ENCODE results near the gene CCDC192. TPM values are rescaled to one million over a fixed set of nuclear protein-coding genes. Genes with fewer than 3 reads are reported as not detected.

CCDC192 gene
- total and polyA plus RNA-seq, 2 of the 4 experiments (the other 2 are of a cell fraction) = not detected

DNA sequence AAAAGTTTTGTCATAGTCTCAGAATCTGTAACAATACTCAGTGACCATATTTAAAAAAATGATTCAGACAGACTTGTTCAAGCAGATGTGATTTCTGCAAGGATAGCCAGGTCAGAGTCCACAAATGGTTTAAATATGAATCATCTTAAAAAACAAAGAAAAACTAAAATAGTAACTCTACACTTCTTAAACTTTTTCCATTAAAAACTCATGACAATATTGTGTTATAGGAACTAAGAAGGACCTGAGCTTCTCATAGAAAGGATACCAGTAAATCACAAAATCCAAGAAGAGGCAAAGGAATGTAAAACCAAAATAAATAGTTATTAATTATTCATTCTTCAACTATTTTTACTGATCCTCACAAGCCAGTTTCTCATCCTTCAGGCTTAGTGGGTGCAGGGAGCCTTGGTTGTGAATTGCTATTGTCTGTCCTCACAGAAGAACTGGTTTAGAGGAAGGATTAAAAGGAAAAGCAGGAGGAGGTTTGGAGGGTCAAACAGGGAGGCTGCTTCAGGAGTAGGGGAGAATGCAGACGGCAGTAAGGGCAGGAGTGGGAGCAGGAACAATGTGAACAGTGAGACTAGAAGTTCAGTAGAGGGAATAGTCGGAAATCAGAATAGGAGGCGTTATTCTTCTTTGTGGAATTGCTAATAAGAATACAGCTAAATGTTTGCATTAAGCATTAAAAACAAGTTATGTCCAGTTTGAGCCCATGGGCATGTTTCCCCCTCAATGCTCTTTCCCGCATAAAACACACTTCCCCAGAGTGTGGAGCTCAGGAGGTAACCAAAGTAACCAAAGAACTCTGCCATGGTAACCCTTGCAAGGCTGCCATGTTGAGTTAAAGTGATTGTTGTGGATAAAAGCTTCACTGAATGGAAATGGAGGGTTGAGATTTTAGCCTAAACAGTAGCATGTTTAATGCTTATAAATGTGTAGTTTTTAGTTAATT, 110.7 kb downstream of the CCDC192 start (continued):
- no peak for TF ChIP-seq FOS (IDR thresholded peaks at IDR 0.05; ENCODE audit: low read depth, low read length)
- no peak for TF ChIP-seq CEBPB (IDR thresholded peaks at IDR 0.05; ENCODE audit: low read depth, low read length)
- TF ChIP-seq POLR2A (IDR thresholded peaks at IDR 0.05; ENCODE audit: low read depth, low read length) = no peak

DNA sequence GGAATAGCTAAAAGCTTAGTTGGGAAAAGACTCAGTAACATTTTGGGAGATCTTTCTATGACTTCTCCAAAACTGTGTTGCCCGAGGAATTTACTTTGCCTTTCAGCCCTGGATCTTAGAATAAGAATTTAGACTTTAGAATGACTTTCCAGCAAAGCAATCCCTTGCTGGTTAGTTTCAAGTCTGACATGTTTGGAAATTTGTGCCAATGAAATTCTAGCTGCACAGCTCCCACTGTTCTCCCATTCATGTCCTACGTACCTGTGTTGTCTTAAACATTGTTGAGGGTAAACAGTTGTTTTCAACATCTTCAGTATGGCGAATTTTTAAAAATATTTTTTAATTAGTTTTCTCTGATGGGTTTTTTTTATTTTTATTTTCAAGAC, 111.4 kb downstream of the CCDC192 start:
- no peak overlapping the region for H3K27ac ChIP-seq (ENCODE audit: insufficient read depth, low read length)
- CTCF ChIA-PET = no interaction called here
- 0 out of 2 replicates have a peak overlapping the region, but pooled peaks have one; percentile 96 for H3K23ac ChIP-seq (ENCODE audit: low read depth, low read length)
- H3K56ac ChIP-seq (ENCODE audit: extremely low read depth, insufficient read depth, low read length) = no peak overlapping the region
- H4K91ac ChIP-seq (ENCODE audit: insufficient read depth, low read depth, low read length) = peak overlapping the region; percentile 73; the same call in 1 of the 2 replicates
- DNase-seq (no peak), ATAC-seq (ENCODE audit: low read depth) (no peak)
- BruUV-seq (replicated peaks) = no TSS peak
- in situ Hi-C loops (cut with MboI; ENCODE audit: low sequenced_read_pairs) (no loop called here), dilution Hi-C loops (cut with HindIII; ENCODE audit: low sequenced_read_pairs, unreplicated experiment) (no loop called here), intact Hi-C loops (cut with micrococcal nuclease) (loop anchor here (5.0 kb wide), 1 partner anchor 48 kb away; no protein-coding TSS in a partner anchor)
- no peaks in the 10 kb centered on the region for H3K36me3 ChIP-seq (ENCODE audit: control insufficient read depth, insufficient read depth, low read length)
- no peak overlapping the region; the same call in 1 of the 2 replicates for H4K5ac ChIP-seq (ENCODE audit: low read depth, low read length)
- no peaks in the 10 kb centered on the region for H3K9me3 ChIP-seq (ENCODE audit: control insufficient read depth, insufficient read depth, low read length)
- no peak overlapping the region for H2AK5ac ChIP-seq (ENCODE audit: low read depth, low read length)
- H2BK120ac ChIP-seq (ENCODE audit: low read depth, low read length) = peak overlapping the region; percentile 99
- peak overlapping the region; percentile 23 to 84; a peak in 2 of 4 replicates for H4K8ac ChIP-seq (ENCODE audit: low read depth in 2 of 2, low read length in 2 of 2)
- peaks cover 11% of the 10 kb centered on the region for H3K4me1 ChIP-seq (ENCODE audit: control insufficient read depth, insufficient read depth, low read length)
- no peak overlapping the region for H2AK9ac ChIP-seq (replicated peaks; ENCODE audit: low read depth, low read length, poor library complexity)
- no peak overlapping the region for H3K9ac ChIP-seq (ENCODE audit: low read depth, low read length)
- peak overlapping the region; percentile 62; the same call in 1 of the 2 replicates for H3K4ac ChIP-seq (ENCODE audit: low read depth, low read length)
- H2BK20ac ChIP-seq (ENCODE audit: low read depth, low read length) = peak overlapping the region; percentile 99
- H3K18ac ChIP-seq (ENCODE audit: low read depth, low read length) = no peak overlapping the region; the same call in 1 of the 2 replicates
- no peaks in the 10 kb centered on the region for H3K9me1 ChIP-seq (ENCODE audit: insufficient read depth, low read length)
- POLR2A ChIA-PET (ENCODE audit: unreplicated experiment) = no interaction called here
- WGBS, 2 experiments (ENCODE audit: extremely low coverage in 2 of 2, insufficient read length in 1 of 2) = no CpG with 5 or more reads among the region's 3 CpGs
- no peak overlapping the region for H2BK5ac ChIP-seq (ENCODE audit: low read depth, low read length, poor library complexity, severe bottlenecking)
- peak overlapping the region; percentile 81 for H3K14ac ChIP-seq (replicated peaks; ENCODE audit: low read depth, low read length)
- peak overlapping the region; percentile 98; the same call in 2 of the 3 replicates for H2BK15ac ChIP-seq (ENCODE audit: low read depth, low read length)
- no peaks in the 10 kb centered on the region for H3K27me3 ChIP-seq (ENCODE audit: control insufficient read depth, insufficient read depth, low read length)
- no peak for TF ChIP-seq BHLHE40 (IDR thresholded peaks at IDR 0.05; ENCODE audit: low read depth, low read length)
- no peaks in the 10 kb centered on the region for H4K20me1 ChIP-seq (ENCODE audit: insufficient read depth, low read length)
- H3K79me1 ChIP-seq (ENCODE audit: low read depth in 1 of 2, low read length in 2 of 2) = no peaks in the 10 kb centered on the region
- no peak overlapping the region for H3K4me2 ChIP-seq (ENCODE audit: low read depth, low read length)
- H3K4me3 ChIP-seq (ENCODE audit: insufficient read depth, low read depth, low read length) = no peak overlapping the region
- no peak overlapping the region for H2AFZ ChIP-seq (replicated peaks; ENCODE audit: low read length, poor library complexity)

Data from IMR-90 (cell line).